Transverse colon (tissue), 4 donors: ENCODE data around the gene HOXC5. TPM values are rescaled to one million over a fixed set of nuclear protein-coding genes. Genes with fewer than 3 reads are reported as not detected.

ENCODE experiments used
- DNase-seq: peaks from one replicate; pipeline ENCODE4 v3.0.0-alpha.2; 2019
- H3K27ac ChIP-seq, 4 donors: fragments of 200-600 bp; sonication (generic); 2 replicates each; pipeline ENCODE4 v1.5.1; 2016 to 2018; ENCODE audit warnings: inconsistent platforms in 4 of 4
- H3K27me3 ChIP-seq: fragments of 200-600 bp; sonication (generic); 2 replicates; pipeline ENCODE4 v1.5.1; 2017; ENCODE audit warnings: inconsistent platforms
- H3K36me3 ChIP-seq, 4 donors: fragments of 200-600 bp; sonication (generic); 2 replicates each; pipeline ENCODE4 v1.5.1; 2017 to 2019; ENCODE audit warnings: inconsistent platforms in 4 of 4
- H3K4me1 ChIP-seq, 4 donors: fragments of 200-600 bp; sonication (generic); 2 replicates each; pipeline ENCODE4 v1.5.1; 2017 to 2020; ENCODE audit warnings: inconsistent platforms in 4 of 4
- H3K4me3 ChIP-seq, 4 donors: fragments of 200-600 bp; sonication (generic); 1 replicate in 1 of 4; 2 replicates in 3 of 4; pipeline versions ENCODE4 v1.5.1 to v1.6.1; 2017 to 2019; ENCODE audit warnings: inconsistent platforms in 4 of 4
- H3K9me3 ChIP-seq, 2 donors: fragments of 200-600 bp; sonication (generic); 2 replicates each; pipeline ENCODE4 v1.5.1; 2017 to 2019; ENCODE audit warnings: inconsistent platforms in 2 of 2
- CTCF ChIP-seq, 5 experiments: fragments of 200-600 bp in 3 of 5; fragments of 450-650 bp in 2 of 5; sonication (generic) in 3 of 5; IDR thresholded peaks; 1 replicate in 2 of 5; 2 replicates in 3 of 5; pipeline ENCODE4 v1.5.1; 2016 to 2017; ENCODE audit warnings: antibody characterized with exemption in 5 of 5, inconsistent platforms in 3 of 5, mild to moderate bottlenecking in 2 of 5, moderate library complexity in 1 of 5
- EP300 ChIP-seq: sonication (generic); formaldehyde crosslinking; IDR thresholded peaks from one replicate; pipeline ENCODE4 v1.6.1; 2017; ENCODE audit warnings: antibody characterized with exemption, low read depth
- POLR2A ChIP-seq: fragments of 450-650 bp; IDR thresholded peaks from one replicate; pipeline ENCODE4 v1.6.1; 2016; ENCODE audit warnings: antibody characterized with exemption, mild to moderate bottlenecking, moderate library complexity
- POLR2AphosphoS5 ChIP-seq, 3 donors: sonication (generic); formaldehyde crosslinking; IDR thresholded peaks; one replicate each; pipeline ENCODE4 v1.6.1; 2016; ENCODE audit warnings: antibody characterized with exemption in 3 of 3
- whole genome bisulfite sequencing, 2 donors: methylation state at CpG; one replicate each; pipeline ENCODE4 v1.1.5; 2018; ENCODE audit warnings: low coverage in 1 of 2; 5-methylcytosine and 5-hydroxymethylcytosine counted together
- in situ Hi-C, 4 donors: fragments of 200-750 bp; cut with MboI; loops; one replicate each; pipeline versions ENCODE4 v1.15.0 to v1.15.1; 2017; ENCODE audit warnings: low sequenced_read_pairs in 3 of 4, low pct_ligation_motif_present in 1 of 4, low pct_unique_long_range_greater_than_20kb in 1 of 4
- intact Hi-C: fragments of 100-400 bp; cut with DNase I; formaldehyde crosslinking; loops from one replicate; pipeline ENCODE4 v1.15.1; 2023; ENCODE audit warnings: low total_unique reads
- total RNA-seq, 4 donors: library from RNA; depleted of rRNA; stranded (reverse); fragments of >200 nt; gene quantifications; one replicate each; pipeline ENCODE4 v1.1.0, GENCODE V29; 2016

The HOXC5 gene
- total RNA-seq, 4 donors from 2014 or later, result 0.27 to 0.60 TPM; not detected in 2

GRCh38 chr12:54047964-54048303 lies 15.1 kb downstream of the HOXC5 start:
- H3K27ac ChIP-seq, result no peak overlapping the region
- WGBS, 2 donors, result 27 to 56% methylated on average over 3 to 8 of the region's 8 CpGs
- no peak overlapping the region for H3K4me3 ChIP-seq
- peaks cover 0 to 26% (median 8%) of the 10 kb centered on the region in 4 donors for H3K4me1 ChIP-seq
- DNase-seq, result no peak
- in situ Hi-C loops (no loop called here), intact Hi-C loops (no loop called here)
- H3K27me3 ChIP-seq, result peaks cover 100% of the 10 kb centered on the region
- TF ChIP-seq POLR2A, result no peak
- TF ChIP-seq CTCF (IDR thresholded peaks at IDR 0.05), result no peak
- no peak for TF ChIP-seq POLR2AphosphoS5 (IDR thresholded peaks at IDR 0.05)
- no peak for TF ChIP-seq EP300
- no peaks in the 10 kb centered on the region for H3K36me3 ChIP-seq
- H3K9me3 ChIP-seq, result no peaks in the 10 kb centered on the region

GRCh38 chr12:54048406-54049093 lies 15.7 kb downstream of the HOXC5 start:
- H3K4me1 ChIP-seq, result peaks cover 0 to 32% (median 9%) of the 10 kb centered on the region in 4 donors
- in situ Hi-C loops, result no loop called here
- no peaks in the 10 kb centered on the region for H3K36me3 ChIP-seq
- DNase-seq, result no peak
- H3K9me3 ChIP-seq, result no peaks in the 10 kb centered on the region
- H3K27me3 ChIP-seq, result peaks cover 100% of the 10 kb centered on the region
- intact Hi-C loops, result no loop called here
- TF ChIP-seq POLR2AphosphoS5 (IDR thresholded peaks at IDR 0.05), result no peak
- no peak for TF ChIP-seq CTCF (IDR thresholded peaks at IDR 0.05)
- no peak for TF ChIP-seq EP300
- H3K4me3 ChIP-seq, result no peak overlapping the region
- H3K27ac ChIP-seq, result no peak overlapping the region
- WGBS, 2 donors, result 56 to 71% methylated on average over 2 to 3 of the region's 3 CpGs

GRCh38 chr12:54049108-54049507 lies 16.3 kb downstream of the HOXC5 start:
- DNase-seq, result no peak
- Histone ChIP-seq H3K27me3 (peaks cover 100% of the 10 kb centered on the region), H3K36me3 (no peaks in the 10 kb centered on the region), H3K4me3 (no peak overlapping the region), H3K4me1 (peaks cover 0 to 37% (median 11%) of the 10 kb centered on the region in 4 donors), H3K9me3 (no peaks in the 10 kb centered on the region), H3K27ac (no peak overlapping the region)
- TF ChIP-seq POLR2AphosphoS5 (IDR thresholded peaks at IDR 0.05) (no peak), POLR2A (no peak), CTCF (IDR thresholded peaks at IDR 0.05) (no peak), EP300 (no peak)
- in situ Hi-C loops, result no loop called here
- 58 to 61% methylated on average over 6 of the region's 6 CpGs for WGBS, 2 donors
- intact Hi-C loops, result no loop called here

GRCh38 chr12:54050482-54050810 lies 17.6 kb downstream of the HOXC5 start:
- peaks cover 0 to 44% (median 19%) of the 10 kb centered on the region in 4 donors for H3K4me1 ChIP-seq
- H3K4me3 ChIP-seq, result no peak overlapping the region
- H3K36me3 ChIP-seq, result no peaks in the 10 kb centered on the region
- in situ Hi-C loops (no loop called here), intact Hi-C loops (no loop called here)
- DNase-seq, result no peak
- no peak overlapping the region for H3K27ac ChIP-seq
- H3K9me3 ChIP-seq, result no peaks in the 10 kb centered on the region
- WGBS, 2 donors, result 50 to 60% methylated on average over 1 to 2 of the region's 2 CpGs
- peaks cover 100% of the 10 kb centered on the region for H3K27me3 ChIP-seq
- TF ChIP-seq CTCF (IDR thresholded peaks at IDR 0.05) (no peak), EP300 (no peak), POLR2AphosphoS5 (IDR thresholded peaks at IDR 0.05) (no peak), POLR2A (no peak)
